Measurements from ENCODE around the gene SLC29A3.

Gene SLC29A3

GRCh38 chr10:71370031-71370430 is 51.0 kb downstream of the SLC29A3 start:
- no peak for DNase-seq (ENCODE audit: low read depth)

GRCh38 chr10:71371750-71372166 is 52.7 kb downstream of the SLC29A3 start:
- no peak for DNase-seq (ENCODE audit: low read depth)

GRCh38 chr10:71372882-71373495 is 53.9 kb downstream of the SLC29A3 start:
- DNase-seq (ENCODE audit: low read depth): no peak

GRCh38 chr10:71374481-71375233 is 55.6 kb downstream of the SLC29A3 start:
- DNase-seq (ENCODE audit: low read depth): no peak

- no peak for DNase-seq (ENCODE audit: low read depth)
Observed at GRCh38 chr10:71375952-71376351, 56.9 kb downstream of the SLC29A3 start.

- no peak for DNase-seq (ENCODE audit: low read depth)
Observed at GRCh38 chr10:71378336-71379117, 59.5 kb downstream of the SLC29A3 start.

- DNase-seq (ENCODE audit: low read depth): no peak
Observed at GRCh38 chr10:71379118-71379766, 60.2 kb downstream of the SLC29A3 start.

- DNase-seq (ENCODE audit: low read depth): no peak
Observed at GRCh38 chr10:71380841-71381240, 61.8 kb downstream of the SLC29A3 start.

GRCh38 chr10:71381611-71382010 is 62.6 kb downstream of the SLC29A3 start:
- no peak for DNase-seq (ENCODE audit: low read depth)

GRCh38 chr10:71382028-71382427 is 63.0 kb downstream of the SLC29A3 start:
- no peak for DNase-seq (ENCODE audit: low read depth)

GRCh38 chr10:71382757-71383156 is 63.7 kb downstream of the SLC29A3 start:
- DNase-seq (ENCODE audit: low read depth): no peak

- no peak for DNase-seq (ENCODE audit: low read depth)
Observed at GRCh38 chr10:71383972-71384687, 65.1 kb downstream of the SLC29A3 start.

GRCh38 chr10:71388171-71388570 is 69.1 kb downstream of the SLC29A3 start:
- no peak for DNase-seq (ENCODE audit: low read depth)

- no peak for DNase-seq (ENCODE audit: low read depth)
Observed at GRCh38 chr10:71388583-71389310, 69.7 kb downstream of the SLC29A3 start.

GRCh38 chr10:71389768-71390460 is 70.9 kb downstream of the SLC29A3 start:
- no peak for DNase-seq (ENCODE audit: low read depth)

GRCh38 chr10:71390461-71390835 is 71.4 kb downstream of the SLC29A3 start:
- DNase-seq (ENCODE audit: low read depth): no peak

GRCh38 chr10:71390921-71391690 is 72.0 kb downstream of the SLC29A3 start:
- no peak for DNase-seq (ENCODE audit: low read depth)

- no peak for DNase-seq (ENCODE audit: low read depth)
Observed at GRCh38 chr10:71391701-71392100, 72.6 kb downstream of the SLC29A3 start.

GRCh38 chr10:71392292-71392691 is 73.2 kb downstream of the SLC29A3 start:
- DNase-seq (ENCODE audit: low read depth): no peak

All from HS-5 (cell line).